AG10803 (cell line): ENCODE measurements around the gene RILPL1.
"Not testable (repeated sequence)": the region's sequence is repeated elsewhere in the genome, so short reads cannot be mapped to it uniquely, and the experiment has no call there.

Experiments used
- DNase-seq: peaks from one replicate; pipeline ENCODE4 v3.0.0; 2010; ENCODE audit warnings: low read depth
- H3K4me3 ChIP-seq: 2 replicates; pipeline ENCODE4 v1.5.1; 2011; ENCODE audit warnings: mild to moderate bottlenecking, low read length, control low read depth
- TF ChIP-seq, protein P1 (sequence below): conservative IDR thresholded peaks from 2 replicates; pipeline ENCODE4 v1.5.1; 2011; ENCODE audit warnings: mild to moderate bottlenecking, low read length, control low read depth, inconsistent platforms

RILPL1 gene

GRCh38 chr12:123506059-123506842, 27.3 kb downstream of the RILPL1 start:
- TF ChIP-seq, protein P1, sequence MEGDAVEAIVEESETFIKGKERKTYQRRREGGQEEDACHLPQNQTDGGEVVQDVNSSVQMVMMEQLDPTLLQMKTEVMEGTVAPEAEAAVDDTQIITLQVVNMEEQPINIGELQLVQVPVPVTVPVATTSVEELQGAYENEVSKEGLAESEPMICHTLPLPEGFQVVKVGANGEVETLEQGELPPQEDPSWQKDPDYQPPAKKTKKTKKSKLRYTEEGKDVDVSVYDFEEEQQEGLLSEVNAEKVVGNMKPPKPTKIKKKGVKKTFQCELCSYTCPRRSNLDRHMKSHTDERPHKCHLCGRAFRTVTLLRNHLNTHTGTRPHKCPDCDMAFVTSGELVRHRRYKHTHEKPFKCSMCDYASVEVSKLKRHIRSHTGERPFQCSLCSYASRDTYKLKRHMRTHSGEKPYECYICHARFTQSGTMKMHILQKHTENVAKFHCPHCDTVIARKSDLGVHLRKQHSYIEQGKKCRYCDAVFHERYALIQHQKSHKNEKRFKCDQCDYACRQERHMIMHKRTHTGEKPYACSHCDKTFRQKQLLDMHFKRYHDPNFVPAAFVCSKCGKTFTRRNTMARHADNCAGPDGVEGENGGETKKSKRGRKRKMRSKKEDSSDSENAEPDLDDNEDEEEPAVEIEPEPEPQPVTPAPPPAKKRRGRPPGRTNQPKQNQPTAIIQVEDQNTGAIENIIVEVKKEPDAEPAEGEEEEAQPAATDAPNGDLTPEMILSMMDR, result no peak
- no peak overlapping the region for H3K4me3 ChIP-seq
- DNase-seq, result no peak

DNA sequence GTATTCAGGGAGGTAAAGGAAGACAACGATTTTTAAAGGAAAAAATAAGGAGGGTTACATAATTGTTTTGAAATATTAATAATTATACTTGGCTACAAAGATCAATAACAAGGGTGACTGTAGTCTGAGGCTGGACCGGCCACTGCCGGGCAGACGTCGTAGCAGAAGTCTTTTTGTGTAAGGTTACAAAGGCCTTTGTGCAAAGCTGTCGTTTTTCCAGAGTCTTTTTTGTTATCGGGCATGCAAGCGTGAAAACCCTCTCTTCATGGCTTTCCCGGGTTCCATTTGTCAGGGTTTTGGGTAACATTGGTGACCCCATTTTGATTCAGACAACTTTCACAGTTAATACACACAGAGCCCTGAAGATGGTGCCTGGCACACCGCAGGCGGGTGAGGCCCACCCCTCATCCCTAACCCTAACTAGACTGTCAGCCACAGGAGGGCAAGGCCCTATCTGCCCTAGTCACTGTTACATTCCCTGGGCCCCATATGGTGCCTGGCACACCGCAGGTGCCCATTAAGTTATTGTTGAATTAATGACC, 31.3 kb downstream of the RILPL1 start:
- no peak overlapping the region for H3K4me3 ChIP-seq
- DNase-seq, result no peak
- TF ChIP-seq, protein P1, result no peak

DNA sequence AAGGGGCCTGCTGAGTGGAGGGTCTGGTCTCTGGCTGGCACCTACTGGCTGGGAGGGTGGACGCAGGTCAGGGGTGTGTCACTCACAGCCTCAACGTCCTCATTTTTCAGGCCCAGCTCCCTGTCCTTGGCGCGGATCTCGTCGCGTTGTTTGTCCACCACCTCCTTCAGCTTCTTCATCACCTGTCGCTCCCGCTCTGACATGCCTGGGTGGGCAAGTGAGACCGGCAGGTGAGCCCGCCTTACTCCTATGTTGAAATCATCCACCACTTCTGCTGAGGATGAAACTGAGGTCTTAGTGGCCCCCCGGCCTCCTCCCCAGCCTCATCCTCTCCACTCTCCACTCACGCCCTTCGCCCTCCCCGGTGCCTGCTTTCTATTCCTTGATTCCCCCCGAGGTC, 34.2 kb downstream of the RILPL1 start:
- no peak for DNase-seq
- TF ChIP-seq, protein P1, result no peak

GRCh38 chr12:123498126-123498825, 35.2 kb downstream of the RILPL1 start:
- TF ChIP-seq, protein P1, result no peak
- H3K4me3 ChIP-seq, result no peak overlapping the region
- DNase-seq, result no peak

More for the DNA sequence above, 34.2 kb downstream of the RILPL1 start:
- no peak overlapping the region for H3K4me3 ChIP-seq

DNA sequence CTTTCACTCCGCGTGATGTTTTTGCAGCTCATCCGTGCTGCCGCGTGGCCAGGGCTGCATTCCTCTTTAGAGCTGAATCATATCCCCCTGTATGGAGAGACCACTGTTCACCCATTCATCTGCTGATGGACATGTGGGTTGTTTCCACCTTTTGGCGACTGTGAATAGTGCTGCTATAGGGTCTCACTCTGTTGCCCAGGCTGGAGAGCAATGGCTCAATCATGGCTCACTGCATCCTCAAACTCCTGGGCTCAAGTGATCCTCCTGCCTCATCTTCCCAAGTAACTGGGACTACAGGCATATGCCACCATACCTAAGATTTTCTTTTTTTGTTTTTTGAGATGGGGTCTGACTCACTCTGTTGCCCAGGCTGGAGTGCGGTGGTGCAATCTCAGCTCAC, 36.5 kb downstream of the RILPL1 start:
- DNase-seq, result no peak
- no peak overlapping the region for H3K4me3 ChIP-seq
- TF ChIP-seq, protein P1, result no peak

DNA sequence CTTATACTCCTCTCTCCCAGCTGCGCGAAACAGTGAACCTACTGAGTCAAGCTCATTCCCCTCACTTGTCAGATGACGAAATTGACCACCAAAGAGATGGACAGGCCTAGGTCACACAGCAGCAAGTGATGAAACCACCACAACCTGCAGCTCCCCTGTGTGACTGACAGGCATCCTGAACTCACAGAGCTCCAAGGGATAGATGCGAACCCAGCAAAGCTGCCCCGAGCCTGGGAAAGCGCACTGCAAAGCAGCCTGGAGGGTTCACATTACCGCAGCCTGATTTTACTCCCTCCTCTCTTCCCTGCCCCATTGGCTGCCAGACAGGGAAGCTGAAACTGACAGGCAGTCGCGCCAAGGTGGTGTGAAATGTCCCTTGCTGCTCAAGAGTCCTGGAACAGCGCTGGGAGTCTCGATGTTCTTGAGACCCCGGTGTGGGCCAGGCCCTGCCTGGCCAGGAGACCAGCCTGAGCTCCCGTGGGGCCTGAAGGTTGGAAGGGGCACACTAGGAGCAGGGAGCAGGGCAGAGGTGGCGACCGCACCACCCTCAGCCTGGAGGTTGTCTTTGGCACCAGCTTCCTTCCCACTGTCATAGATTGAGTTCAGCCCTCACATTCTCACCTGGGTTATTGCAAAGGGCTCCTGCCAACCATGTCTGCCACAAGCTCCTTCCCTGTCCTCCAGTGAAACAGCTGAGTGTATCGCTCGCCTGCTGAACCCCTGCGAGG, 39.2 kb downstream of the RILPL1 start:
- no peak for DNase-seq
- no peak overlapping the region for H3K4me3 ChIP-seq
- TF ChIP-seq, protein P1, result no peak

GRCh38 chr12:123492339-123493039, 41.0 kb downstream of the RILPL1 start:
- H3K4me3 ChIP-seq, DNase-seq: not testable (repeated sequence)
